GM12878 (cell line): Measurements from ENCODE around the gene TBL1XR1. TPM values are rescaled to one million over a fixed set of nuclear protein-coding genes. Genes with fewer than 3 reads are reported as not detected.

Experiments used
- ATAC-seq: fragments of 200-7000 bp; cut with Tn5 transposase; 3 replicates; pipeline ENCODE4 v1.9.1; 2020; ENCODE audit warnings: mild to moderate bottlenecking, moderate library complexity
- BruUV-seq: library from RNA; stranded (reverse); fragments of 400-500 nt; replicated peaks from 2 replicates; lab custom pipeline; 2021; lab: Mats Ljungman, UMichigan
- CTCF ChIA-PET: fragments of 300-600 bp; sonication (Branson Sonifier 250); formaldehyde crosslinking; extraction: SDS; loops from one replicate; lab custom pipeline; 2021; ENCODE audit warnings: inconsistent platforms; lab: Yijun Ruan, JAX
- POLR2A ChIA-PET: fragments of 350-600 bp; formaldehyde crosslinking; extraction: SDS; loops from one replicate; lab custom pipeline; 2021; ENCODE audit warnings: inconsistent platforms; lab: Charles Lee
- RAD21 ChIA-PET: fragments of 300-600 bp; sonication (Branson Sonifier 250); formaldehyde crosslinking; loops from one replicate; lab custom pipeline; 2023; ENCODE audit warnings: antibody characterized with exemption; ENCODE audit not compliant: unreplicated experiment; lab: Charles Lee
- SMC1A ChIA-PET: fragments of 300-600 bp; sonication (Branson Sonifier 250); formaldehyde crosslinking; loops from one replicate; lab custom pipeline; 2023; ENCODE audit not compliant: unreplicated experiment, uncharacterized antibody; lab: Charles Lee
- DNase-seq: peaks from one replicate; pipeline ENCODE4 v3.0.0-alpha.2; 2011; ENCODE audit warnings: low read depth, low spot score
- FAIRE-seq: peaks from 3 replicates; lab custom pipeline; 2011; peaks lifted over from hg19 to GRCh38; lab: Jason Lieb, UNC
- H2AFZ ChIP-seq: 2 replicates; pipeline ENCODE4 v1.6.0; 2011; ENCODE audit warnings: low read depth, low read length, control low read depth; ENCODE audit not compliant: control insufficient read depth
- H3K27ac ChIP-seq: 2 replicates; pipeline ENCODE4 v1.5.1; 2011; ENCODE audit warnings: control low read depth; ENCODE audit not compliant: control insufficient read depth, insufficient read depth
- H3K27me3 ChIP-seq, 2 experiments: replicated peaks in 1 of 2; 2 replicates each; pipeline versions ENCODE4 v1.6.0 to v1.6.1; 2011; ENCODE audit warnings: low read length in 1 of 2; ENCODE audit not compliant: control insufficient read depth in 2 of 2, insufficient read depth in 2 of 2
- H3K36me3 ChIP-seq, 2 experiments: 2 replicates each; pipeline ENCODE4 v1.5.1; 2011; ENCODE audit warnings: low read length in 1 of 2; ENCODE audit not compliant: control insufficient read depth in 2 of 2, insufficient read depth in 2 of 2
- H3K4me1 ChIP-seq: 2 replicates; pipeline ENCODE4 v1.6.1; 2011; ENCODE audit warnings: mild to moderate bottlenecking, low read length, moderate library complexity, mixed read lengths; ENCODE audit not compliant: control insufficient read depth, insufficient read depth
- H3K4me2 ChIP-seq: 2 replicates; pipeline ENCODE4 v1.6.0; 2011; ENCODE audit warnings: control low read depth; ENCODE audit not compliant: control insufficient read depth, insufficient read depth
- H3K4me3 ChIP-seq: fragments of 200-600 bp; sonication (generic); 2 replicates; pipeline ENCODE4 v1.5.1; 2016
- H3K79me2 ChIP-seq: 2 replicates; pipeline ENCODE4 v1.6.0; 2011; ENCODE audit warnings: low read length; ENCODE audit not compliant: control insufficient read depth, insufficient read depth
- H3K9ac ChIP-seq: 2 replicates; pipeline ENCODE4 v1.8.0; 2011; ENCODE audit warnings: low read length, control low read depth, mixed read lengths; ENCODE audit not compliant: control insufficient read depth, insufficient read depth
- H3K9me3 ChIP-seq: replicated peaks from 3 replicates; pipeline ENCODE4 v1.5.1; 2011; ENCODE audit warnings: mild to moderate bottlenecking, low read length; ENCODE audit not compliant: control insufficient read depth, insufficient read depth
- H4K20me1 ChIP-seq: 2 replicates; pipeline ENCODE4 v1.6.0; 2011; ENCODE audit not compliant: control insufficient read depth, insufficient read depth
- ATF7 ChIP-seq: fragments of 450-650 bp; IDR thresholded peaks from 2 replicates; pipeline ENCODE4 v1.6.1; 2016; ENCODE audit warnings: low read depth, mild to moderate bottlenecking
- CBX3 ChIP-seq: fragments of 200-600 bp; sonication (generic); IDR thresholded peaks from 2 replicates; pipeline ENCODE4 v1.6.1; 2016; ENCODE audit warnings: low read depth, borderline replicate concordance
- EGR1 ChIP-seq, 2 experiments: IDR thresholded peaks; 1 replicate in 1 of 2; 2 replicates in 1 of 2; pipeline ENCODE4 v1.6.1; 2011 to 2012; ENCODE audit warnings: low read depth in 2 of 2, low read length in 2 of 2, borderline replicate concordance in 1 of 2, mild to moderate bottlenecking in 1 of 2, moderate library complexity in 1 of 2
- KLF5 ChIP-seq: fragments of 450-650 bp; IDR thresholded peaks from 2 replicates; pipeline ENCODE4 v1.6.1; 2014; ENCODE audit warnings: mild to moderate bottlenecking; ENCODE audit not compliant: partially characterized antibody
- SP1 ChIP-seq: IDR thresholded peaks from one replicate; pipeline ENCODE4 v1.6.1; 2011; ENCODE audit warnings: low read depth, low read length
- SPI1 ChIP-seq: IDR thresholded peaks from 2 replicates; pipeline ENCODE4 v1.6.1; 2011; ENCODE audit warnings: low read depth, mild to moderate bottlenecking, low read length, moderate library complexity, borderline replicate concordance; ENCODE audit not compliant: insufficient read depth
- SUZ12 ChIP-seq: fragments of 200-600 bp; sonication (generic); IDR thresholded peaks from one replicate; pipeline ENCODE4 v1.6.1; 2018; ENCODE audit warnings: antibody characterized with exemption, mild to moderate bottlenecking; ENCODE audit not compliant: unreplicated experiment
- TAF1 ChIP-seq: IDR thresholded peaks from 2 replicates; pipeline ENCODE4 v1.6.1; 2011; ENCODE audit warnings: mild to moderate bottlenecking, low read depth, low read length, borderline replicate concordance
- ZBTB4 ChIP-seq: fragments of 450-650 bp; formaldehyde crosslinking; IDR thresholded peaks from 2 replicates; pipeline ENCODE4 v1.4.0; 2022; ENCODE audit warnings: mild to moderate bottlenecking, moderate library complexity
- WGBS: methylation state at CpG from one replicate; pipeline ENCODE4 v1.1.6; 2016; ENCODE audit warnings: low lambda C conversion rate; ENCODE audit not compliant: insufficient replicate concordance, insufficient coverage; ENCODE audit errors: missing lambda C conversion rate; 5-methylcytosine and 5-hydroxymethylcytosine counted together
- in situ Hi-C: fragments of 300-500 bp; cut with MboI; formaldehyde crosslinking; loops from 9 replicates; pipeline ENCODE4 v1.14.3; 2018; ENCODE audit warnings: mixed read lengths
- intact Hi-C: fragments of 100-400 bp; cut with micrococcal nuclease; formaldehyde crosslinking; loops from one replicate; pipeline ENCODE4 v1.14.2; 2022; ENCODE audit not compliant: unreplicated experiment
- polyA plus RNA-seq, 11 experiments: library from polyadenylated mRNA; depleted of rRNA in 4 of 11; unstranded in 6 of 11; stranded (reverse) in 5 of 11; fragments of >200 nt; fragmentation: Nextera tagmentation in 4 of 11; fragmentation: Illumina TruSeq in 1 of 11; extraction: Ambion mirVana in 4 of 11; extraction: Trizol in 1 of 11; gene quantifications; 1 replicate in 1 of 11; 2 replicates in 10 of 11; pipeline versions ENCODE4 v1.2.1 to v1.2.3, GENCODE V29; 2011 to 2016; ENCODE audit warnings: inconsistent platforms in 2 of 11, missing spikeins in 2 of 11, low read depth in 1 of 11
- total RNA-seq, 4 experiments: library from RNA; depleted of rRNA in 3 of 4; stranded (reverse); fragments of >200 nt in 3 of 4; fragmentation: Illumina TruSeq in 1 of 4; extraction: Trizol in 1 of 4; gene quantifications; 2 replicates each; pipeline versions ENCODE4 v1.2.1 to v1.2.3, GENCODE V29; 2013 to 2021
- TF ChIP-seq, protein P1 (sequence below): fragments of 150-350 bp; IDR thresholded peaks from 2 replicates; pipeline ENCODE4 v1.6.1; 2016; ENCODE audit warnings: low read depth, low read length

Gene TBL1XR1
- total and polyA plus RNA-seq, 10 of the 15 experiments (the other 5 are each of a cell fraction or from before 2014, with no cell fraction given): 13.0 to 115 (median 60.4) TPM

- 60% methylated on average over 4 of the region's 4 CpGs for WGBS
- Histone ChIP-seq H3K4me2 (no peak overlapping the region), H3K79me2 (peaks cover 89% of the 10 kb centered on the region), H3K36me3 (no peaks in the 10 kb centered on the region), H3K9ac (no peak overlapping the region), H3K4me1 (peaks cover 16% of the 10 kb centered on the region), H4K20me1 (peaks cover 5% of the 10 kb centered on the region; the same call in 1 of the 2 replicates), H3K27me3 (no peaks in the 10 kb centered on the region), H2AFZ (no peak overlapping the region), H3K4me3 (no peak overlapping the region), H3K9me3 (peaks cover 2% of the 10 kb centered on the region), H3K27ac (no peak overlapping the region; the same call in 1 of the 2 replicates)
- no TSS peak for BruUV-seq
- ChIA-PET POLR2A (interaction anchor here (0.7 to 2.5 kb wide), 2 partner anchors 40 to 206 kb away, joined by 4 to 6 read pairs; no protein-coding TSS in a partner anchor), RAD21 (no interaction called here), CTCF (no interaction called here), SMC1A (interaction anchor here (1.9 kb wide), 1 partner anchor 14 kb away, joined by 8 read pairs; no protein-coding TSS in a partner anchor)
- DNase-seq: no peak
- FAIRE-seq: no peak
- intact Hi-C loops: no loop called here
- in situ Hi-C loops: no loop called here
- ATAC-seq: peak; percentile 28
- TF ChIP-seq SP1 (no peak), EGR1 (IDR thresholded peaks at IDR 0.05; ENCODE audit: borderline replicate concordance in 1 of 2, low read depth in 2 of 2, low read length in 2 of 2) (no peak), KLF5 (no peak), SPI1 (no peak), CBX3 (no peak)
Measured at GRCh38 chr3:177111541-177111949, 85.7 kb downstream of the TBL1XR1 start.

GRCh38 chr3:177110895-177111294 lies 86.4 kb downstream of the TBL1XR1 start:
- H3K4me1 ChIP-seq: peaks cover 19% of the 10 kb centered on the region
- POLR2A ChIA-PET: interaction anchor here (0.7 to 2.5 kb wide), 2 partner anchors 40 to 206 kb away, joined by 4 to 6 read pairs; no protein-coding TSS in a partner anchor
- H3K27me3 ChIP-seq: no peaks in the 10 kb centered on the region
- peak overlapping the region; percentile 13; the same call in 1 of the 2 replicates for H3K27ac ChIP-seq
- no peaks in the 10 kb centered on the region for H3K36me3 ChIP-seq
- H3K79me2 ChIP-seq: peaks cover 91% of the 10 kb centered on the region
- CTCF ChIA-PET: interaction anchor here (0.6 kb wide), 1 partner anchor 40 kb away, joined by 5 read pairs; no protein-coding TSS in a partner anchor
- intact Hi-C loops (no loop called here), in situ Hi-C loops (no loop called here)
- 64% methylated on average over 3 of the region's 3 CpGs for WGBS
- H3K9ac ChIP-seq: no peak overlapping the region
- RAD21 ChIA-PET: interaction anchor here (1.4 kb wide), 1 partner anchor 82 kb away, joined by 6 read pairs; no protein-coding TSS in a partner anchor
- no peak overlapping the region for H2AFZ ChIP-seq
- DNase-seq (no peak), ATAC-seq (peak; percentile 52), FAIRE-seq (peak; percentile 7)
- peaks cover 5% of the 10 kb centered on the region; the same call in 1 of the 2 replicates for H4K20me1 ChIP-seq
- no peak overlapping the region for H3K4me3 ChIP-seq
- peaks cover 2% of the 10 kb centered on the region for H3K9me3 ChIP-seq
- peak overlapping the region; percentile 27; the same call in 1 of the 2 replicates for H3K4me2 ChIP-seq
- BruUV-seq: no TSS peak
- SMC1A ChIA-PET: interaction anchor here (1.3 to 1.9 kb wide), 4 partner anchors 11 to 34 kb away, joined by 5 to 8 read pairs (median 6); no protein-coding TSS in a partner anchor
- TF ChIP-seq ZBTB4 (no peak), ATF7 (no peak), TAF1 (no peak), SUZ12 (no peak)
- TF ChIP-seq, protein P1, sequence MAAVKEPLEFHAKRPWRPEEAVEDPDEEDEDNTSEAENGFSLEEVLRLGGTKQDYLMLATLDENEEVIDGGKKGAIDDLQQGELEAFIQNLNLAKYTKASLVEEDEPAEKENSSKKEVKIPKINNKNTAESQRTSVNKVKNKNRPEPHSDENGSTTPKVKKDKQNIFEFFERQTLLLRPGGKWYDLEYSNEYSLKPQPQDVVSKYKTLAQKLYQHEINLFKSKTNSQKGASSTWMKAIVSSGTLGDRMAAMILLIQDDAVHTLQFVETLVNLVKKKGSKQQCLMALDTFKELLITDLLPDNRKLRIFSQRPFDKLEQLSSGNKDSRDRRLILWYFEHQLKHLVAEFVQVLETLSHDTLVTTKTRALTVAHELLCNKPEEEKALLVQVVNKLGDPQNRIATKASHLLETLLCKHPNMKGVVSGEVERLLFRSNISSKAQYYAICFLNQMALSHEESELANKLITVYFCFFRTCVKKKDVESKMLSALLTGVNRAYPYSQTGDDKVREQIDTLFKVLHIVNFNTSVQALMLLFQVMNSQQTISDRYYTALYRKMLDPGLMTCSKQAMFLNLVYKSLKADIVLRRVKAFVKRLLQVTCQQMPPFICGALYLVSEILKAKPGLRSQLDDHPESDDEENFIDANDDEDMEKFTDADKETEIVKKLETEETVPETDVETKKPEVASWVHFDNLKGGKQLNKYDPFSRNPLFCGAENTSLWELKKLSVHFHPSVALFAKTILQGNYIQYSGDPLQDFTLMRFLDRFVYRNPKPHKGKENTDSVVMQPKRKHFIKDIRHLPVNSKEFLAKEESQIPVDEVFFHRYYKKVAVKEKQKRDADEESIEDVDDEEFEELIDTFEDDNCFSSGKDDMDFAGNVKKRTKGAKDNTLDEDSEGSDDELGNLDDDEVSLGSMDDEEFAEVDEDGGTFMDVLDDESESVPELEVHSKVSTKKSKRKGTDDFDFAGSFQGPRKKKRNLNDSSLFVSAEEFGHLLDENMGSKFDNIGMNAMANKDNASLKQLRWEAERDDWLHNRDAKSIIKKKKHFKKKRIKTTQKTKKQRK: no peak
